ENCODE results near the gene IKZF2. TPM values are rescaled to one million over a fixed set of nuclear protein-coding genes. Genes with fewer than 3 reads are reported as not detected.

IKZF2 gene
- total RNA-seq, 1 experiment from 2014 or later = 3.0 TPM

- no peak overlapping the region for H4K8ac ChIP-seq (replicated peaks; ENCODE audit: insufficient read length, low read depth, low read length)
- no peak for TF ChIP-seq CTCF (conservative IDR thresholded peaks at IDR 0.05)
- no peak for DNase-seq
- no peak overlapping the region for H3K18ac ChIP-seq (ENCODE audit: insufficient read length, low read depth, low read length)
- H2BK15ac ChIP-seq (ENCODE audit: low read depth, low read length) = no peak overlapping the region
- no peak overlapping the region for H3K4me3 Mint-ChIP-seq
- no peaks in the 10 kb centered on the region for H3K9me3 ChIP-seq (ENCODE audit: control insufficient read depth, low read depth, low read length)
- no peaks in the 10 kb centered on the region for H3K9me3 Mint-ChIP-seq
- H3K27ac ChIP-seq (ENCODE audit: insufficient read length, low read depth, low read length) = no peak overlapping the region
- no peaks in the 10 kb centered on the region for H3K36me3 Mint-ChIP-seq (ENCODE audit: insufficient read depth in 1 of 3, low read depth in 3 of 3)
- H3K4me1 Mint-ChIP-seq = no peaks in the 10 kb centered on the region
- H3K79me1 ChIP-seq (ENCODE audit: insufficient read depth, low read depth, low read length, poor library complexity, severe bottlenecking) = no peaks in the 10 kb centered on the region
- H3K4me2 ChIP-seq (ENCODE audit: insufficient read depth, insufficient read length, low read length) = no peak overlapping the region
- no peak overlapping the region for H4K5ac ChIP-seq (ENCODE audit: insufficient read length, low read depth, low read length)
- H3K27me3 Mint-ChIP-seq (ENCODE audit: low read depth) = no peaks in the 10 kb centered on the region
- H2AFZ ChIP-seq (ENCODE audit: low read length) = no peak overlapping the region
- no peaks in the 10 kb centered on the region for H3K4me1 ChIP-seq (ENCODE audit: insufficient read depth, low read length)
- H4K20me1 ChIP-seq (ENCODE audit: control insufficient read depth, insufficient read depth, insufficient read length) = no peaks in the 10 kb centered on the region
- no CpG with 5 or more reads among the region's 1 CpG for WGBS (ENCODE audit: extremely low coverage, insufficient read length, low lambda C conversion rate)
- no peak overlapping the region for H3T11ph ChIP-seq (ENCODE audit: low read length)
- H2AK5ac ChIP-seq (ENCODE audit: insufficient read length, low read length) = no peak overlapping the region
- H3K79me2 ChIP-seq (ENCODE audit: insufficient read depth, low read length) = no peaks in the 10 kb centered on the region
- H4K91ac ChIP-seq (ENCODE audit: insufficient read length, low read depth, low read length) = no peak overlapping the region
- H3K23me2 ChIP-seq (ENCODE audit: insufficient read length, low read depth, low read length, poor library complexity, severe bottlenecking) = no peaks in the 10 kb centered on the region
- H3K27me3 ChIP-seq (ENCODE audit: insufficient read depth, low read length) = no peaks in the 10 kb centered on the region
- no peak overlapping the region for H3K4ac ChIP-seq (ENCODE audit: low read depth, low read length)
- H2BK5ac ChIP-seq (ENCODE audit: insufficient read length, low read length) = no peak overlapping the region
- no peak overlapping the region for H3K9ac ChIP-seq (ENCODE audit: extremely low read depth, insufficient read length, low read length)
- H2BK20ac ChIP-seq (ENCODE audit: low read depth, low read length, poor library complexity, severe bottlenecking) = no peak overlapping the region
- H2BK120ac ChIP-seq (ENCODE audit: low read depth, low read length, poor library complexity, severe bottlenecking) = no peak overlapping the region
- H3K14ac ChIP-seq (ENCODE audit: insufficient read depth, low read length) = no peak overlapping the region
- no peak overlapping the region for H3K56ac ChIP-seq (ENCODE audit: insufficient read length, low read depth, low read length)
- H3K27ac Mint-ChIP-seq = no peak overlapping the region
- no peak overlapping the region for H3K23ac ChIP-seq (ENCODE audit: insufficient read length, low read depth, low read length)
- H2BK12ac ChIP-seq (ENCODE audit: insufficient read length, low read depth, low read length) = no peak overlapping the region
These were observed 171.6 kb downstream of the IKZF2 start for GRCh38 chr2:212979799-212980198.
